Jurkat, Clone E6-1 (cell line): Measurements from ENCODE around the gene CDH23.

Experiments
- DNase-seq: peaks from one replicate; pipeline ENCODE4 v3.0.0-alpha.2; 2011; ENCODE audit warnings: low read depth, low spot score
- H3K4me3 ChIP-seq: 2 replicates; pipeline ENCODE4 v1.5.1; 2011; ENCODE audit warnings: mild to moderate bottlenecking, low read length, control low read depth, moderate library complexity

The CDH23 gene

DNA sequence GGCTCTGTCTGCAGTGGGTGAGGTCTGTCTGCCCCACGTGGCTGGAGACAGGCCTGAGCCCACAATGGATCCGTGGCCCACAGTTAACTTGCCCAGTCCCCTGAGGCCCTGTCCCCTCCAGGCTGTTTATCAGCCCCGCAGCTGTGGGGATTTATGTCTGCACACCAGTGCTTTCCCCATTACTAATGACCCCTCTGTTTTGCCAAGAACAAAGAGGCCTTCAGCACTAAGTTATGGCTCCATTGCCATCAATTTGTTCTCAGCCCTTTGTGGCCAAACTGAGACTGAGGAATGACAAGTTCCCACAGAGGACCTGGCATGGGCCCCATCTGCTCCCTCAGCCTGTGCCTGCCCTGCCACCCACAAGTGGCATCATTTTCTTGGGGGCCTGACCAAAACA is 184.7 kb downstream of the CDH23 start:
- no peak overlapping the region for H3K4me3 ChIP-seq
- no peak for DNase-seq

DNA sequence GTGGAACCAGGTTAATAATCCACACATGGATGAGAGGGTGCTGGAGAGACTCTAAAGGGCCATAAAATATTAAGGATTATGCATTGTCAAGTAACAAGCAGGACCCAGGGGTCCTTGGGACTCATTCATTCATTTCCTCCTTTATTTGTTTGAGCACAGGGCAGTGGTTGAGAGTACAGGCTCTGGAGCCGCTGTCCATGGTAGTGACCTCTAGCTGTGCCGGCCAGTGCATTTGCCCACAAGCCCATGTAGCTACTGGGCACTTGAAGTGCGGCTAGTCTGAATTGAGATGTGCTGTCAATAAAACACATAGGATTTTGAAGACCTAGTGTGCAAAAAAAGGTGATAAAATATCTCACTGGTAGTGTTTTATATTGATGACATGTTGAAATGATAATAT is 185.3 kb downstream of the CDH23 start:
- DNase-seq = no peak
- no peak overlapping the region for H3K4me3 ChIP-seq

DNA sequence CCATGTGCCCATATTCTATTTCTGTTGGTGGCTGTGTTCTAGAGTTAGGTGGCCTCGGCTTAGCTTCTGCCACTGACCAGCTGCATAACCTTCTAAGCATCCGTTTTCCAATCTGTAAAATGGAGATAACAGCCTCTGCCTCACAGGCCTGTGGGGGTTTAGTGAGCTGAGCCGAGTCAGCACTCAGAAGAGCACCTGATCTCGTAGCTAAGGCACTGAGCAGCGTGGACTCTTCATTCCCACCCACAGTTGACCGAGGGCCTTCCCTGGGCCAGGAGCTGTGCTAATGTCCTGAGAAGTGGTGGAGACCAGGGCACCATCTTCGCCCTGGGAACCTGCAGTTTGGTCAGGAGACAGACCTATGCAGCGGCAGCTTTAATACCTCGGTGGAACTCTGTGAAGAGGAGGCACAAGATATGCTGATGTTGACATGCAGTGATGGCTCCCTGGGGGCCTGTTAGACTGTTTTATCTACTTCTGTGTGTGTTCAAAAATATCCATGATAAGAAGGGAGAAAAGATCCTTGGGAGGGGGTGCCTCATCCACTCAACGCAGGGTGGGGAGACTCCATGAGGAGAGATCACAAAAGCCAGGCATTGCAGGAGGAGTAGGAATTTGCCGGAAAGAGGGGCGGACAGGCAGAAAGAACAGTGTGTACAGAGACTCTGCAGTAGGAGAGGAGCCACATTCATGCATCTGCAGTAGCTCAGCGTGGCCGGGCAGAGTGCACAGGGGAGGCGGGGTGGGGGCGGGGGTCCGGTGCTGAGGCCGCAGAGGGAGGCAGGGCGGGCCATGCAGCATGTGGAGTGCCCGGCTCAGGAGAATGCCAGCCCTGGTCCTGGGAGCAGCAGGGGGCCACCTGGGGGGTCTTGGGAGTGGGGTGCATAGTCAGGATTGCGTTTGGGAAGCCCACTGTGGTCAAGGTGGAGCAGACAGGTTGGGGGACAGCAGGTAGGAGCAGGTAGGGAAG is 186.1 kb downstream of the CDH23 start:
- DNase-seq = no peak

DNA sequence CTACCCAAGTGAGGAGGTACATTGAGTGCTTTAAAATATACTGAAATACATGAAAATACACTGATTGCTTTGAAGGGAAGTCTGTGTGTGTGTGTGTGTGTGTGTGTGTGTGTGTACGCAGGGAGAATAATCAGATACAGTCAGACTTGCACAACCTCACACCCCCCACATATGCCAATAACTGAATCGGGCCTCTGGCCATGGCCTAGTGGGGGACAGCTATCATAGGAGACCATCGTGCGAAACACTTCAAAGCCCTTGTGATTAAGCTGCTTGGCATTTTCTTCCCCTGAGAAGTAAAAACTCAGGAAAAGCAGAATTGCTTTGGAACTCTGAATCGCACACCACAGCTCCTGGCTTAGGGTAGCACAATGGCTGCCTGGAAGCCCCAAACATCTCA is 187.7 kb downstream of the CDH23 start:
- H3K4me3 ChIP-seq = no peak overlapping the region
- DNase-seq = no peak

More for the DNA sequence above, 186.1 kb downstream of the CDH23 start:
- H3K4me3 ChIP-seq = no peak overlapping the region

DNA sequence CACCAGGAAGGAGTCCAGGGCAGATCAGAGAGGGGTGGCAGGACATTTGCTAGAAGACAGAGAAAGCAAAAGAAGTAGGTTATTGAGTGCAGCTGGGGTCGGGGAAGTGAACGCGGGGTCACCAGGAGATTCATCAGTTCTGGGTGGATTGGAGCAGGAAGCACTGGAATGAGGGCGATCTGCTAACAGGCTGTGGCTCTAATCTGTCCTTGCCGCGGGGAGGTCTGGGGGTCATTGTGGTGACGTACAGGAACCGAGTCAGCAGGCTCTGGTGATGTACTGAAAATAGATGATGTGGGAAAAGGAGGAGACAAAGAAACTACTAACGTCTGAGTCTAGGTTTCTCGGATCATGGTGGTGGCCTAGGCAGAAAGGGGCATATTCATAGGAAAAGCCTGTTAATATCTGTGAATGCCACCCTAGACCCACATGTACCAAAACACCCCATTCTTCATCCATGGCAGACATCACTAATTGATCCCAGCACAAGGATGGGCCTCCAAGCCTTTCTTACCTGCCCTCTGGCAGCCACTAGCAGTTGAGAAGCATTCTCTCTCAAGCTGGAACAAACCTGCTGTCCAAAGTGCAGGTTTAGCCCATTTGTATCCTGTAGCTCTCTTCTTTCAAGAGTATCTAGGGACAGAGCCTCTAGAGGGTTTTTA is 188.3 kb downstream of the CDH23 start:
- no peak for DNase-seq
- H3K4me3 ChIP-seq = no peak overlapping the region

DNA sequence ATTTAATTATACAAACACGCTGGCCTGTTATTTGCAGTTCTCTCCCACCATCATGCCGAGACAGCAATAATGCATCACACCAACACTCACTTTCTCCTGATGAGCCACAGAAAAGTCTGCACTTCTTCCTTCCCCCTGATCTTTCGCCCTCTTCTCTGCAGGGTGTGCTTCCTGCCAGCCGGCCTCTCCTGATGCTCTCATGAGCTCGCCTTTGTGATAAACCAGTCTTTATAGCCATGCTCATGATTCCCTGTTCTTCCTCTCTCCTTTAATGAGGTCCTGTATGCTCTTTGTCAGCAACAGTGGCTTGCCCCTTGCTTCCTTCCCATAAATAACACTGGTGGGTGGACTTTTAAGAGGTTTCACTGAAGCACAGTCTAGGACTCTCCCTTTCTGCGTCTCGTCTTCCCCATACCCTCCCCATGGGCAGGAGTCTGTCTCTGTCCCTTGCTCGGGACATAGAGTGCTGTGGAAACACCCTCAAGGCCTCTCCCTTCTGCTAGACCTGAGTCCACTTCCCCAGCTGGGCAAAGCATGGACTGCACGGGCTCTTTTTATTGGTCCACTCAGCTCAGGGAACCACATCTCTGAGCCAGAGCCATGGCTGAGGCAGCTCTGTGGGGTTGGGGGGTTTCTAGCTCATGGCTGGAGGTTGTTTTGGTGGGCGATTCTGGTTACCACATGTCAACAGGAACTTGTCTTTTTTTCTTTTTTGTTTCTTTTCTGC is 189.0 kb downstream of the CDH23 start:
- H3K4me3 ChIP-seq = no peak overlapping the region
- DNase-seq = no peak

DNA sequence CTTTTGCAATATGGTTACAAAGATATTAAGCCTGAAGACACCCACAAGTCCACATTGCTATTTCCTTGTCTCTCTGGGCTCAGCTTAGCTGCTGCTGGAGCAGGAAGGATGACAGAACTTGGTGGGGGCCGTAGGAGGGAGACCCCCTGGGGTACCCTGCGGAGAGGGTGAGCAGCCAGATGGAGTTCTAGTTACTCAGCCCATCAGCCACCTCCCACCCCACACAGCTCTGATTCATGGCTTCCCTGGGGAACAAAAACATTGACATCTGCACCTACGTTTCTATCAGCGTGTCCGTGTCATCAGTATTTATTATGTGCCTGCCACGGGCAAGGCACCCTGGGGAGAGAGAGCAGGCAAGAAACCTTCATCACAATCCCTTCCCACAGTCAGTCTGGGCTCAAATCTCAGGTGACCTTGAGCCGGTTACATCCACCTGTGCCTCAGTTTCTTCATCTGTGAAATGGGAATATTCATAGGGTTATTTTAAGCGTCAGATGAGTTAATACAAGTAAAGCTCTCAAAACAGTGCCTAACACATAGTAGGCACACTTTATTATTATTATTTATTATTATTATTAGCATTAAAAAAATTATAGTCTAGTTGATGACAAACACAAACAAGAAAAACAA is 191.3 kb downstream of the CDH23 start:
- no peak overlapping the region for H3K4me3 ChIP-seq
- no peak for DNase-seq

DNA sequence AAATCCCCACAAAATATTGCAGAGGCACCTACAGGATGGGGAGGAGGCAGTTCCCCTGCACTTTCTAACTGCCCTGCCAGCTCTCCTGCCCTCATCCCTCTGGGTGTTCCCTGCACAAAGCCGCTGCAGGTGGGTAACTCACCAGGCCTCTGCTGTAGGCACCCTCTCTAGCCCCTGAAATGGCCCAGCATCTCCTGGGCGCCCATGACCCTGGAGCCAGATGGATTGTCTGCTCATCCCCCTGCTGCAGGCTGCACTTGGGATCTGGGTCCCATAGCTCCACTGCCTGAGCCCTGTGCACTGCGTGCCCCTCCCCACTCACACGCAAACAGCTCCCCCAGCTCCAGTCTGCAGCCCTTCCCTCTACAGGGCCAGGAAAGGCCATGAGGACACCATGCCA is 192.0 kb downstream of the CDH23 start:
- no peak overlapping the region for H3K4me3 ChIP-seq
- DNase-seq = no peak

DNA sequence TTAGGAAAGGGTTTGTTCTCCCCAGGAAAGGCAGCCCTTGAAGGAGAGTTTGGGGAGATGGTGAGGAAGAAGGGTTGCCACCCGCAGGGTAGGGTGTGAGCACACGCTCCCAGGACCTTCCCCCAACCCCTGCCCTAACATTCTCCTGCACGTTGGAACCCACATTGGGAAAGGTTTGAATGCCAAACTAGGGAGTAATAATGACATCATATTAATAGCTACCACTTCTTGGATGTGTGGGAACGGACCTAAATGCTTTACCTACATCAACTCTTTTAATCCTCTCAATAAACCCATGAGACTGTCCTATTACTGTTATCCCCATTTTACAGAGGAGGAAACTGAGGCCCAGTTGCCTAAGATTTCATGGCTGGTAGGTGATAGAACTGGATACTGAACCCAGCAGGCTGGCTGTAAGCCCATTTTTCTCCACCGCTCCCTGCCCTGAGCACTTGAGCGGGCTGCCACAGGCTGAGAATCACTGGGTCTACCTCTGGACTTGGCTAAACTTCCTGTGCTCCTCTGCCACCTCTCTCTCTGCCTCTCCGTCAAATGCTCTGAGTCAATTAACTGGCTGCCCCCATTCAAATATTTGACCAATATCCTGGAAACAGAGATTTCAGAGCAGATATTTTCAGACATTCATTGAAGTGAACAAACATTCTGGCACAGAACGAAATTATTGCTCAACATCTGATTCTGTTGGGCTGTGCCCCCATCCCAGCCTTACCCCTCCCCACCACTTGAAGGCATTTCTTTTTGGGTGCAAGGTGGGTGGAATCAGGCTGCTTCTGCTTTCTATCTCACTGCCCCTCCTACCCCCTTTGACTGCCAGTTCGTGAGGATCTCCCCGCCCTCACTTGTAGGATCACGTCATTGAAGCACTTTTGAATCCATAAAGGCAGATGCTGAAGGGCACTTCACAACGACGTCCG is 193.2 kb downstream of the CDH23 start:
- DNase-seq = no peak
- no peak overlapping the region for H3K4me3 ChIP-seq

DNA sequence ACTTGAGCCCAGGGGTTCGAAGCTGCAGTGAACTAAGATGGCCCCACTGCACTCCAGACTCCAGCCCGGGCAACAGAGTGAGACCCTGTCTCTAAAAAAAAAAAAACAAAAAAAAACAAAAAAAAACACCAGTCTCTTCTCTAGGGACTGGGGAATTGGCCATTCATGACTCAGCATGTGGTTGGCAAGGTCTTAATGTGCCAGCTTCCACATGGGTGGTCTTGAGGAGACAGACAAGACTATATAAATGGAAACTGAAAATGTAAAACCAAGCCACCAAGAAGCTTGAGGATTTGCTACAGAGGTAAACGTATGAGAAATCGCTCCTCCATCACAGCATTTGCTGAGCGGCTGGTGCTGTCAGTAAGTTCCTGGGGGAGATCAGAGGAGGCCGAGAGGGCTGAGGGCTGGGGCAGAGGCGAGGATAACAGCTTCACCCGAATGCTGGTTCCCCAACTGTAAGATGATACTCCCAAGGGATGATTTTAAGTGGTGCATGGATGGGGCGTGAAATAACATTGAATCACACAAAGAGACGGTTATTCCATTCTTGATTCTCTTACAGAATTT is 194.1 kb downstream of the CDH23 start:
- no peak for DNase-seq
- no peak overlapping the region for H3K4me3 ChIP-seq

DNA sequence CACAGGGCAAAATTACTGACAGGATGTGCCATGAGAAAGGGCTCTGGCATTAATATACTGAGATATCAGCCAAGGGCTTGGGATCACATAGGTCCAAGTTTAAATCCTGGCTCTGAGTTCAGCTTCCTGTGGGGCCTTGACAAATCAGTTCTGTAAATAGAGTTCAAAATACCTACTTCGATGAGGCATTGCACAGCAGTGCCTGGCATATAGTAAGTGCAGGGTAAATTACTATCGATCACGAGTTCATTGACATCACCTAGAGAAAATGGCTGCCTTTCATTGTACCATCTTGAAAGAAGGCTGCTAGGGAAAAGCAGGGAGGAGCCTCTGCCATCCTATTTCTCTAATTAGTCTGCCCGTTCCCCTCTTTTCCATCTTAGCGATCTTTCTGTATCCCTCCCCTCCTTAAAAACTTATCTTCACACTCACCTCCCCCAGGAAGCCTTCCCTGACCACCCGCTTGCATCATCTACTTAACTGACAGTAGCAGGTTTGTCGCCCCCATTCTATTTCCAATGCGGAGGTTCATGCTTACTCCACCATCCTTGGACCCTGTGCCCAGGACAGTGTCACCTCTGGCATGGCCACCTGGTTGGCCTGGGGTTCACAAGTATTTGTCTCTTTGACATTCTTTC is 198.3 kb downstream of the CDH23 start:
- DNase-seq = no peak
- H3K4me3 ChIP-seq = no peak overlapping the region

DNA sequence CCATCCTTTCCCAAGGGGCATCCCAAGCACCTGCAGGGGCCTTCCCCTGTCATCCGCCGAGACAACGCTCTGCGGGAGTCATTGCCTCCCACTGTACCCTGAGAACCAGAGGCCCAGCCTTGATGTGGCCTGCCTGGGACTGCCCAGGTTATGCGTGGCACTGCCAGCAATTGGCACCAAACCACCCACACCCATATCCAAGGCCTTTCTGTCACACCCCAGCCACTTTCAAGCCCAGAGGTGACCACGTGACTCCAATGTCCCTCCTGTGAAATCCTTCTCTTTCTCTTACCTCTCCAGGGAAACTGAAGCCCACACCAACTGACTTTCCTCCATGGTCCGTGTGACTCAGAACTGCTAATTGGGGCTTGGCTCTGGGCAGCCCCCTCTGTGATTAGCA is 198.9 kb downstream of the CDH23 start:
- no peak for DNase-seq
- no peak overlapping the region for H3K4me3 ChIP-seq

DNA sequence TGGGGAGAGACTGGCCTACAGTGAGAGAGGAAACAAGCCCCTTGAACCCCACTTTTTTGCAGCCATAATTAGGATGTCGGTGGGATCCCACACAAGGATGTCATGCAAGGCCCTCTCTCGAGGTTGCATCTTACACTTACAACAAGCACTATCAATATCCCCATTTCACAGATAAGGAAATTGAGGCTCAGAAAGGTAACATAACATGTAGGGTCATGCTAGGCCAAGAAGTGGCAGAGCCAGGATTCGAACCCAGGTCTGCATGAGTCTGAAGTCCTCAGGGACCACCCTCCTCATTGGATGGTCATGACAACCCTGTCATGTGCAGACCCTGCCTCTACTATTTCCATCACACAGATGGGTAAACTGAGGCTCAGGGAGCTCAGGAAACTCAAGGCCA is 199.4 kb downstream of the CDH23 start:
- no peak overlapping the region for H3K4me3 ChIP-seq
- DNase-seq = no peak

DNA sequence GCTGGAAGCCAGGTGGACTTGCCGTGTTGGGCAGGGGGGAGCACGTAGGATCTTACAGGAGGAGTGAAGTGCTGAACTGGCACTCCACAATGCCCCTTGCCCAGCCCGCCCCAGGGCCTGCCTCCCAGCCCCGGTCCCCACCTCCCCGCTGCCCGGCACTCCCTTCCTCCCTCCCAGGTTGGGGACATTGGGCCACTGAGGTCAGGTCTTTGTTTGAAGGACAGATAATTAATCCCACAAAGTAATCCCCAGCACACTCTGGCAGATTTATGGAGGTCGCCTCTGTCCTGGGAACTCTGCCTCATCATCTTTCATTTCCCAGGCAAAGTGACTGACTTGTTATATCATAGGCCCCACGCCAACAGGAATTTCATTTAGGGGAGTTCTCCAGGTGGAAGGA is 200.0 kb downstream of the CDH23 start:
- H3K4me3 ChIP-seq = no peak overlapping the region
- DNase-seq = no peak

DNA sequence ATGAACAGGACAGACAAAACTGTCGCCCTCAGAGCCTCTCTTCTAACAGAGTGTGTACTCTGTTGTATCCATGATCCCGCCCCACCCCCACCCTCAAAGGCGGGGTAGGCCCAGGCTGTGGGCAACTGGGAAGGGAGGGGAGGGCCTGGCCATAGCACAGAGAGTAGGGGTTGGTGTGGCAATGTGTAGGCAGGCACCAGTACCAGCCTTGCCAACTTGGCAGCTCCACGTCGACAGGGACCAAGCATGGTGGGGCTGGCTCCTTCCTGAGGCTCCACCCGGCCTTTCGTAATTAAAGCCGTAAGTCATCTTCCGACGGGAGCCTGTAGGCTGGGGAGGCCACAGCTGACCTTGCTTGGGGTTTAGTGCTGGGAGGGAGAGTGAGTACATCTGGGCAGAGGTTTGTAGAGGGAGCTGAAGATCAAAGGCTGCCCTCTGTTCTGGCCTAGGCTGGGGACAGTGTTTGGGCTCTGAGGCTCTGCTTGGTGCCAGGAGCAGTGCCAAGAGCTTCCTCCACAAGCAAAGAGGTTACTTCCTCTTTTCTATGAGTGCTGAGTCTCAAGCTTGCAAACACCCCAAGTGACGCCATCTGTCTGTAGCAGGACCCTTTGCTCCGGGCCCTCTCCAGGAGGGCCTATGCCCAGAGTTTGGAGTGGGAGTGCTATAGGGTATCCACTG is 201.2 kb downstream of the CDH23 start:
- H3K4me3 ChIP-seq = no peak overlapping the region
- DNase-seq = no peak

DNA sequence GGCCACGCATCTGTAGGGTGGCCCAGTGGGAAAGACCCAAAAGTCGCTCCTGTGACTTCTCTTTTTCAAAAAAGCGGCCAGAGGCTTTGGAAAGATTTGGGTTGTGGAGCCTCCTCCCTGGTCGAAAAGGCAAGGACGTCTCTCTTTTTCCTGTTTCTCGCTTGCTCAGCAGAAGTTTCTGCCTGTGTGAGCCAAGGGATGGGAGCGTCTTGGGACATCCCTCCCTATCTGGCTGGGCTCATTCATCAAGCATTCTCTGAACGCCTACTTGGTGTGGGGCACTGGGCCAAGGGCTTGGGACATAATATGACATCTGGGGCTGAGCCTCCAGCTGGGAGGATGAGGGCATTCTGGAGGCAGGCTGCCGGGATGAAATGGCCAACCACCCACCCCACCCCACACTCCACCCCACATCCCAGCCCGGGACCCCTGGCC is 201.9 kb downstream of the CDH23 start:
- DNase-seq = no peak
- no peak overlapping the region for H3K4me3 ChIP-seq

DNA sequence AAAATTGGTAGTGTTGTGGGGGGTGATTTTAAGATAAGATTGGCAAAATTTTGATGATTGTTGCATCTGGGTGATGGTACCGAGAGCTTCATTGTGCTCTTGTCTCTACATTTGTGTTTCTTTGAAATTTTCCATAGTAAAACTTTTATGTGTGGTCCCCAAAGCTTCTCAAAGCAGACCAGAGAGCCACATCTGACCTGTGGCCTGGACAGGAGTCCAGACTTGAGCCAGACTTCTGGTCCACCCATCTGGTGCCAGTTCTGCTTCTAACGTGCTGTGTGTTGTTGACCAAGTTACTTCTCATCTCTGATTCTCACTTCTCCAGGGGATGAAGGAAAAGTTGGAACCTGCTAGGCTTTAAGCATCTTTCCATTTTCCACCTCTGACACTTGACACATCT is 202.8 kb downstream of the CDH23 start:
- no peak for DNase-seq
- no peak overlapping the region for H3K4me3 ChIP-seq
